Parathyroid adenoma (tissue), 2 donors: ENCODE results near the gene ARL4A.
A peak's percentile ranks its signal among the peaks of the same experiment; 100 is the strongest.
"Not testable (repeated sequence)": the region's sequence is repeated elsewhere in the genome, so short reads cannot be mapped to it uniquely, and the experiment has no call there.

ENCODE experiments used
- H2AFZ ChIP-seq: fragments of 300-600 bp; sonication (generic); one replicate; pipeline ENCODE4 v1.7.0; 2017; ENCODE audit warnings: antibody characterized with exemption, mild to moderate bottlenecking
- H3K27ac ChIP-seq: fragments of 300-600 bp; sonication (generic); one replicate; pipeline ENCODE4 v1.7.0; 2017
- H3K27me3 ChIP-seq: fragments of 300-600 bp; sonication (generic); one replicate; pipeline ENCODE4 v1.7.0; 2017; ENCODE audit warnings: low read length; ENCODE audit not compliant: control insufficient read depth, insufficient read depth
- H3K36me3 ChIP-seq: fragments of 300-600 bp; sonication (generic); one replicate; pipeline ENCODE4 v1.7.0; 2017; ENCODE audit warnings: low read length; ENCODE audit not compliant: control insufficient read depth, insufficient read depth
- H3K4me1 ChIP-seq: fragments of 300-600 bp; sonication (generic); one replicate; pipeline ENCODE4 v1.7.0; 2017; ENCODE audit warnings: control low read depth
- H3K4me2 ChIP-seq: fragments of 300-600 bp; sonication (generic); one replicate; pipeline ENCODE4 v1.7.0; 2017; ENCODE audit warnings: low read length
- H3K4me3 ChIP-seq: fragments of 300-600 bp; sonication (generic); one replicate; pipeline ENCODE4 v1.7.0; 2017; ENCODE audit warnings: low read depth, low read length
- H3K79me2 ChIP-seq: fragments of 300-600 bp; sonication (generic); one replicate; pipeline ENCODE4 v1.7.0; 2017; ENCODE audit warnings: control low read depth
- H3K9ac ChIP-seq: fragments of 300-600 bp; sonication (generic); one replicate; pipeline ENCODE4 v1.7.0; 2017; ENCODE audit warnings: mild to moderate bottlenecking
- H3K9me3 ChIP-seq: fragments of 300-600 bp; sonication (generic); one replicate; pipeline ENCODE4 v1.7.0; 2017; ENCODE audit warnings: low read length; ENCODE audit not compliant: control insufficient read depth
- CTCF ChIP-seq: fragments of 300-600 bp; sonication (generic); IDR thresholded peaks from one replicate; pipeline ENCODE4 v1.7.0; 2017; ENCODE audit warnings: antibody characterized with exemption, mild to moderate bottlenecking
- donor health status: primary hyperparathyroidism.

Gene ARL4A

GRCh38 chr7:12670000-12670729 lies 17.3 kb upstream of the ARL4A start:
- Histone ChIP-seq H3K27me3 (no peaks in the 10 kb centered on the region), H3K4me1 (no peaks in the 10 kb centered on the region), H3K27ac (no peak overlapping the region), H3K4me2 (no peak overlapping the region), H2AFZ (no peak overlapping the region), H3K9ac (no peak overlapping the region), H3K9me3 (no peaks in the 10 kb centered on the region), H3K4me3 (no peak overlapping the region), H3K79me2 (no peaks in the 10 kb centered on the region), H3K36me3 (no peaks in the 10 kb centered on the region)
- no peak for TF ChIP-seq CTCF

- no peak for TF ChIP-seq CTCF
- no peaks in the 10 kb centered on the region for H3K4me1 ChIP-seq
- no peaks in the 10 kb centered on the region for H3K27me3 ChIP-seq
- H2AFZ ChIP-seq, result no peak overlapping the region
- no peak overlapping the region for H3K4me2 ChIP-seq
- no peaks in the 10 kb centered on the region for H3K79me2 ChIP-seq
- H3K36me3 ChIP-seq, result no peaks in the 10 kb centered on the region
- H3K9ac ChIP-seq, result no peak overlapping the region
- H3K4me3 ChIP-seq, result no peak overlapping the region
- no peak overlapping the region for H3K27ac ChIP-seq
- H3K9me3 ChIP-seq, result no peaks in the 10 kb centered on the region
Measured at GRCh38 chr7:12670743-12671520, 16.5 kb upstream of the ARL4A start.

DNA sequence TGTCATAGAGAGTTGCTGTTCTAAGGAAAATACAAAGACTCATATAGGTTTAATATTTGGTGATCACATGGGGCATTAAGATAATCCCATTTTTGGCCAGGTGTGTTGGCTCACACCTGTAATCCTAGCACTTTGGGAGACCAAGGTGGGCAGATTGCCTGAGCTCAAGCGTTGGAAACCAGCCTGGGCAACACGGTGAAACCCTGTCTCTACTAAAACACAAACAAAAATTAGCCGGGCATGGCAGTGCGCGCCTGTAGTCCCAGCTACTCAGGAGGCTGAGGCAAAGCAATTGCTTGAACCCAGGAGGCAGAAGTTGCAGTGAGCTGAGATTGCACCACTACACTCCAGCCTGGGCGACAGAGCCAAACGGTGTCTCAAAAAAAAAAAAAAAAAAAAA lies 14.0 kb upstream of the ARL4A start:
- H3K9me3 ChIP-seq, H3K4me1 ChIP-seq, H3K4me3 ChIP-seq, H3K4me2 ChIP-seq, H3K36me3 ChIP-seq, H3K79me2 ChIP-seq, H3K27ac ChIP-seq, H2AFZ ChIP-seq, H3K27me3 ChIP-seq, H3K9ac ChIP-seq: not testable (repeated sequence)

- no peaks in the 10 kb centered on the region for H3K4me1 ChIP-seq
- no peak overlapping the region for H3K4me2 ChIP-seq
- H3K4me3 ChIP-seq, result no peak overlapping the region
- H2AFZ ChIP-seq, result no peak overlapping the region
- no peak overlapping the region for H3K27ac ChIP-seq
- no peak for TF ChIP-seq CTCF
- no peak overlapping the region for H3K9ac ChIP-seq
- H3K9me3 ChIP-seq, result no peaks in the 10 kb centered on the region
- no peaks in the 10 kb centered on the region for H3K79me2 ChIP-seq
- H3K27me3 ChIP-seq, result no peaks in the 10 kb centered on the region
- H3K36me3 ChIP-seq, result no peaks in the 10 kb centered on the region
Measured at GRCh38 chr7:12674053-12674452, 13.4 kb upstream of the ARL4A start.

DNA sequence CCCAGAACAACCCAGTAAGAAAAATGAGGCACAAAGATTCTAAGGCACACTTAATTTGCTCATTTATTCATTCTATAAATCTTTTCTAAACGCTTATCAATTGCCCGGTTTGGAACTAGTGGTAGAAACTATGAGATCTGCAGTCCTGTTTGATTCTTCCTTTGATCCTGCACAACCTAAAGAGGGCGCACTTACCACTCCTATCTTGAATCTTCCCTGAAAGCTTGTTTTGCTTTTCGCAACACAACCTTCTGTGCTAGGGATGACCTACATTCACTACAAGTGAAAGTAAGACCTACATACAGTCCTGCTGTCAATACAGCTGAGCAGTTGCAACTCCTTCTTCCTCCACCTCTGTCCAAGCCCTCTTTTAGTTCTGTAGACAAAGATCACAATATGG lies 12.6 kb upstream of the ARL4A start:
- Histone ChIP-seq H2AFZ (peak overlapping the region; percentile 45), H3K9ac (no peak overlapping the region), H3K9me3 (no peaks in the 10 kb centered on the region), H3K4me2 (peak overlapping the region; percentile 55), H3K36me3 (no peaks in the 10 kb centered on the region), H3K27me3 (no peaks in the 10 kb centered on the region), H3K79me2 (no peaks in the 10 kb centered on the region), H3K4me3 (peak overlapping the region; percentile 43), H3K27ac (no peak overlapping the region), H3K4me1 (no peaks in the 10 kb centered on the region)
- TF ChIP-seq CTCF, result peak; percentile 49
